Caco-2 (cell line): ENCODE data around the gene PHACTR1. TPM values are rescaled to one million over a fixed set of nuclear protein-coding genes. Genes with fewer than 3 reads are reported as not detected.

Experiments
- BruUV-seq: library from RNA; stranded (reverse); fragments of 400-500 nt; replicated peaks from 2 replicates; lab custom pipeline; 2021; lab: Mats Ljungman, UMichigan
- CTCF ChIA-PET: fragments of 300-600 bp; sonication (Branson Sonifier 250); formaldehyde crosslinking; loops from one replicate; lab custom pipeline; 2022; ENCODE audit warnings: antibody characterized with exemption; lab: Charles Lee
- POLR2A ChIA-PET: fragments of 300-600 bp; sonication (Branson Sonifier 250); formaldehyde crosslinking; loops from one replicate; lab custom pipeline; 2022; ENCODE audit warnings: antibody characterized with exemption; lab: Charles Lee
- DNase-seq, 2 experiments: peaks; one replicate each; pipeline versions ENCODE4 v3.0.0 to v3.0.0-alpha.2; 2020 to 2022
- H3K27me3 ChIP-seq: replicated peaks from 2 replicates; pipeline ENCODE4 v1.6.0; 2011; ENCODE audit warnings: low read length; ENCODE audit not compliant: control insufficient read depth, insufficient read depth
- H3K36me3 ChIP-seq: 2 replicates; pipeline ENCODE4 v1.5.1; 2011; ENCODE audit warnings: low read length; ENCODE audit not compliant: control insufficient read depth, insufficient read depth
- H3K4me1 ChIP-seq: fragments of 250-450 bp; sonication (Bioruptor Pico); 2 replicates; pipeline ENCODE4 v1.5.1; 2020; ENCODE audit warnings: mild to moderate bottlenecking
- H3K4me3 ChIP-seq: 2 replicates; pipeline ENCODE4 v1.5.1; 2011; ENCODE audit warnings: low read depth, mild to moderate bottlenecking, control low read depth, low read length
- H3K9me3 ChIP-seq: fragments of 250-450 bp; sonication (Bioruptor Pico); 2 replicates; pipeline ENCODE4 v1.5.1; 2020; ENCODE audit warnings: mild to moderate bottlenecking, moderate library complexity
- H3K27ac Mint-ChIP-seq: one replicate; pipeline ENCODE4 v1.8.0; 2022; ENCODE audit warnings: mixed read lengths; ENCODE audit not compliant: unreplicated experiment
- H3K27me3 Mint-ChIP-seq: one replicate; pipeline ENCODE4 v1.8.0; 2022; ENCODE audit warnings: mixed read lengths; ENCODE audit not compliant: insufficient read depth, unreplicated experiment
- H3K36me3 Mint-ChIP-seq: one replicate; pipeline ENCODE4 v1.8.0; 2022; ENCODE audit warnings: mild to moderate bottlenecking, mixed read lengths; ENCODE audit not compliant: insufficient read depth, unreplicated experiment
- H3K4me1 Mint-ChIP-seq: one replicate; pipeline ENCODE4 v1.8.0; 2022; ENCODE audit warnings: low read depth, mixed read lengths; ENCODE audit not compliant: unreplicated experiment
- H3K4me3 Mint-ChIP-seq: one replicate; pipeline ENCODE4 v1.8.0; 2022; ENCODE audit warnings: mild to moderate bottlenecking, moderate library complexity, mixed read lengths; ENCODE audit not compliant: unreplicated experiment
- H3K9me3 Mint-ChIP-seq: one replicate; pipeline ENCODE4 v1.8.0; 2022; ENCODE audit warnings: mixed read lengths; ENCODE audit not compliant: unreplicated experiment
- CTCF ChIP-seq, 2 experiments: fragments of 200-600 bp in 1 of 2; IDR thresholded peaks; 1 replicate in 1 of 2; 2 replicates in 1 of 2; pipeline versions ENCODE4 v1.5.1 to v1.8.0; 2011 to 2022; ENCODE audit warnings: antibody characterized with exemption in 1 of 2, control low read depth in 1 of 2, inconsistent platforms in 1 of 2, low read depth in 1 of 2, low read length in 1 of 2, mild to moderate bottlenecking in 1 of 2, moderate library complexity in 1 of 2; ENCODE audit not compliant: insufficient read depth in 1 of 2, severe bottlenecking in 1 of 2, unreplicated experiment in 1 of 2
- intact Hi-C: fragments of 100-400 bp; cut with micrococcal nuclease; formaldehyde crosslinking; loops from one replicate; pipeline ENCODE4 v1.10.0; 2022; ENCODE audit not compliant: unreplicated experiment
- total RNA-seq: library from RNA; stranded (reverse); gene quantifications from 2 replicates; pipeline ENCODE4 v1.2.3, GENCODE V29; 2022

The PHACTR1 gene
- total RNA-seq, 1 experiment from 2014 or later, result 0.41 TPM

- H3K27me3 Mint-ChIP-seq, result peaks cover 34% of the 10 kb centered on the region
- H3K36me3 ChIP-seq, result no peaks in the 10 kb centered on the region
- no peak for DNase-seq
- no TSS peak for BruUV-seq
- ChIA-PET CTCF (no interaction called here), POLR2A (no interaction called here)
- no peaks in the 10 kb centered on the region for H3K4me1 ChIP-seq
- no peak overlapping the region for H3K4me3 ChIP-seq
- H3K4me1 Mint-ChIP-seq, result no peaks in the 10 kb centered on the region
- intact Hi-C loops, result no loop called here
- TF ChIP-seq CTCF (IDR thresholded peaks at IDR 0.05; ENCODE audit: insufficient read depth in 1 of 2, low read depth in 1 of 2, low read length in 1 of 2, severe bottlenecking in 1 of 2, unreplicated experiment in 1 of 2), result no peak
- no peak overlapping the region for H3K4me3 Mint-ChIP-seq
- peaks cover 28% of the 10 kb centered on the region for H3K9me3 Mint-ChIP-seq
- no peaks in the 10 kb centered on the region for H3K27me3 ChIP-seq
- H3K9me3 ChIP-seq, result peaks cover 6% of the 10 kb centered on the region; the same call in 1 of the 2 replicates
- H3K36me3 Mint-ChIP-seq, result no peaks in the 10 kb centered on the region
- no peak overlapping the region for H3K27ac Mint-ChIP-seq
Measured at GRCh38 chr6:13112921-13113320, 396.4 kb downstream of the PHACTR1 start.

DNA sequence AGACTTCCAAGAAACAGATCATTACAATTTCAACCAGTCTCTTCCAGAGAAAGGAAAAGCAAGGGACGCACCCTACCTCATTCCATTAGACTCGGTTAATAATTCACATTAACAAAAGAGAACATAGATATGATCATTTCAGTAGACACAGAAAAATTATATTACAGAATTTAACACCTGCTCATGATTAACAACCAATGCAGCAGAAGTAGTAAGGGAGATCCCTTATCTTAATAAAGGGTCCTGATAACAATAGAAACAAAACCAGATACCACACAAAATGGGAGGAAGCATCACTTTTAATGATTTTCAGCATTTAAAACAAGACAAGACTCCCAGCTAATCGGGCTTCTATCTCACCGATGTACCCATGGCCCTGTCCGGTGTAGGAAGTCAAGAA, 396.8 kb downstream of the PHACTR1 start:
- no peak for TF ChIP-seq CTCF (IDR thresholded peaks at IDR 0.05; ENCODE audit: insufficient read depth in 1 of 2, low read depth in 1 of 2, low read length in 1 of 2, severe bottlenecking in 1 of 2, unreplicated experiment in 1 of 2)

GRCh38 chr6:13113981-13114593, 397.5 kb downstream of the PHACTR1 start:
- ChIA-PET POLR2A (no interaction called here), CTCF (no interaction called here)
- intact Hi-C loops, result no loop called here
- H3K36me3 Mint-ChIP-seq, result no peaks in the 10 kb centered on the region
- Histone ChIP-seq H3K36me3 (no peaks in the 10 kb centered on the region), H3K27me3 (no peaks in the 10 kb centered on the region; the same call in 1 of the 2 replicates), H3K4me3 (no peak overlapping the region), H3K4me1 (no peaks in the 10 kb centered on the region), H3K9me3 (peaks cover 6% of the 10 kb centered on the region; the same call in 1 of the 2 replicates)
- peaks cover 28% of the 10 kb centered on the region for H3K9me3 Mint-ChIP-seq
- no peaks in the 10 kb centered on the region for H3K4me1 Mint-ChIP-seq
- no TSS peak for BruUV-seq
- H3K4me3 Mint-ChIP-seq, result no peak overlapping the region
- H3K27me3 Mint-ChIP-seq, result peaks cover 32% of the 10 kb centered on the region
- H3K27ac Mint-ChIP-seq, result no peak overlapping the region
- no peak for TF ChIP-seq CTCF (IDR thresholded peaks at IDR 0.05; ENCODE audit: insufficient read depth in 1 of 2, low read depth in 1 of 2, low read length in 1 of 2, severe bottlenecking in 1 of 2, unreplicated experiment in 1 of 2)
- DNase-seq, result no peak

More for the DNA sequence above, 396.8 kb downstream of the PHACTR1 start:
- peaks cover 34% of the 10 kb centered on the region for H3K27me3 Mint-ChIP-seq
- H3K4me1 Mint-ChIP-seq, result no peaks in the 10 kb centered on the region
- H3K36me3 ChIP-seq, result no peaks in the 10 kb centered on the region
- no peak overlapping the region for H3K4me3 ChIP-seq
- H3K9me3 Mint-ChIP-seq, result peaks cover 28% of the 10 kb centered on the region
- H3K4me3 Mint-ChIP-seq, result no peak overlapping the region
- peaks cover 6% of the 10 kb centered on the region; the same call in 1 of the 2 replicates for H3K9me3 ChIP-seq
- DNase-seq, result no peak
- BruUV-seq, result no TSS peak
- H3K36me3 Mint-ChIP-seq, result no peaks in the 10 kb centered on the region
- POLR2A ChIA-PET, result no interaction called here
- CTCF ChIA-PET, result no interaction called here
- no peaks in the 10 kb centered on the region for H3K27me3 ChIP-seq
- no peak overlapping the region for H3K27ac Mint-ChIP-seq
- no peaks in the 10 kb centered on the region for H3K4me1 ChIP-seq
- intact Hi-C loops, result no loop called here
